Uterus (tissue), 2 donors: Measurements from ENCODE around the gene ANKRD44.

Source experiments
- POLR2A ChIP-seq, 2 donors: fragments of 450-650 bp; IDR thresholded peaks; one replicate each; pipeline ENCODE4 v1.6.1; 2016; ENCODE audit warnings: antibody characterized with exemption in 2 of 2, mild to moderate bottlenecking in 1 of 2, moderate library complexity in 1 of 2
- TF ChIP-seq, protein P1 (sequence below), 4 experiments: fragments of 200-600 bp in 2 of 4; fragments of 450-650 bp in 2 of 4; sonication (generic) in 2 of 4; IDR thresholded peaks; one replicate each; pipeline ENCODE4 v1.5.1; 2016 to 2019; ENCODE audit warnings: antibody characterized with exemption in 4 of 4, mild to moderate bottlenecking in 2 of 4, moderate library complexity in 1 of 4

DNA sequence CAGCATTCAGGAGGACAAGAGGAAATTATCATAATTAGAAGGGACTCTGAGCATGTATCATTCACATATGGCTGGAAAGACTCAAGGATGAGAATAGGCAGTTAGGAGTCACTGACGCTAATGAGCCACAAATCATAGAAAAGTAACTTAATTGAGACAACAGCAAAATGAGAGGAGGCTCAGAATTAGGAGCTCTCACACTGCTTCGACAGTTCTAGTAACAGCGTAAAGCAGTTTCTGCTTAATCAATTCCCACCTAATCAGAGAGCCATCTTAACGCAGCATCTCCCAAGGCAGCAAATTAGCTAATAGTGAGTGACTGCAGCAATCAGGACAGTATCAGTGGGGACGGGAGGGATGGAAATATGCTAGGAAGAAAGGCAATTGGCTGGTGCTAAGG, 32.8 kb downstream of the ANKRD44 start:
- no peak for TF ChIP-seq POLR2A (IDR thresholded peaks at IDR 0.05)
- TF ChIP-seq, protein P1, sequence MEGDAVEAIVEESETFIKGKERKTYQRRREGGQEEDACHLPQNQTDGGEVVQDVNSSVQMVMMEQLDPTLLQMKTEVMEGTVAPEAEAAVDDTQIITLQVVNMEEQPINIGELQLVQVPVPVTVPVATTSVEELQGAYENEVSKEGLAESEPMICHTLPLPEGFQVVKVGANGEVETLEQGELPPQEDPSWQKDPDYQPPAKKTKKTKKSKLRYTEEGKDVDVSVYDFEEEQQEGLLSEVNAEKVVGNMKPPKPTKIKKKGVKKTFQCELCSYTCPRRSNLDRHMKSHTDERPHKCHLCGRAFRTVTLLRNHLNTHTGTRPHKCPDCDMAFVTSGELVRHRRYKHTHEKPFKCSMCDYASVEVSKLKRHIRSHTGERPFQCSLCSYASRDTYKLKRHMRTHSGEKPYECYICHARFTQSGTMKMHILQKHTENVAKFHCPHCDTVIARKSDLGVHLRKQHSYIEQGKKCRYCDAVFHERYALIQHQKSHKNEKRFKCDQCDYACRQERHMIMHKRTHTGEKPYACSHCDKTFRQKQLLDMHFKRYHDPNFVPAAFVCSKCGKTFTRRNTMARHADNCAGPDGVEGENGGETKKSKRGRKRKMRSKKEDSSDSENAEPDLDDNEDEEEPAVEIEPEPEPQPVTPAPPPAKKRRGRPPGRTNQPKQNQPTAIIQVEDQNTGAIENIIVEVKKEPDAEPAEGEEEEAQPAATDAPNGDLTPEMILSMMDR (IDR thresholded peaks at IDR 0.05): no peak
